Right renal pelvis (tissue), 4 donors: ENCODE measurements around the gene BTN3A1. TPM values are rescaled to one million over a fixed set of nuclear protein-coding genes. Genes with fewer than 3 reads are reported as not detected.
"Not testable (repeated sequence)": the region's sequence is repeated elsewhere in the genome, so short reads cannot be mapped to it uniquely, and the experiment has no call there.

Experiments used
- DNase-seq, 4 donors: peaks; one replicate each; pipeline ENCODE4 v3.0.0-alpha.2; 2013; ENCODE audit warnings: low read depth in 4 of 4, low spot score in 3 of 4, missing footprints in 1 of 4
- polyA plus RNA-seq, 4 donors: library from polyadenylated mRNA; unstranded; fragments of 120-200 nt; gene quantifications; one replicate each; pipeline ENCODE4 v1.2.1, GENCODE V29; 2013; ENCODE audit not compliant: insufficient read length in 4 of 4

Gene BTN3A1
- polyA plus RNA-seq, 4 donors, result 19.2 to 31.1 (median 27.1) TPM

DNA sequence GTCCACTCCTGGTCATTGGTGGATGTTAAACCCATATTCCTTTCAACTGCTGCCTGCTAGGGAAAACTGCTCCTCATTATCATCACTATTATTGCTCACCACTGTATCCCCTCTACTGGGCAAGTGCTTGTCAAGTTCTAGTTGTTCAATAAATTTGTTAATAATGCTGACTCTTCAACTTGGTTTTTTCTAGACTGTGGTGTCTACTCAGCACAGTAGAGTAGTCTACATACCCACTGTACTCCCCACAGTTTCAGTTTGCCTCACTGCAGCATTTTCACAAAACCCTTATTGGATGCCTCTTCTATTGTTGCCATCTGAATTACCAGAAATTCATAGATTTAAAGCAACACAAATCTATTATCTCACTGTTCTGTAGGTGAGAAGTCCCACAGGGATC, 23.9 kb upstream of the BTN3A1 start:
- not testable (repeated sequence) for DNase-seq

DNA sequence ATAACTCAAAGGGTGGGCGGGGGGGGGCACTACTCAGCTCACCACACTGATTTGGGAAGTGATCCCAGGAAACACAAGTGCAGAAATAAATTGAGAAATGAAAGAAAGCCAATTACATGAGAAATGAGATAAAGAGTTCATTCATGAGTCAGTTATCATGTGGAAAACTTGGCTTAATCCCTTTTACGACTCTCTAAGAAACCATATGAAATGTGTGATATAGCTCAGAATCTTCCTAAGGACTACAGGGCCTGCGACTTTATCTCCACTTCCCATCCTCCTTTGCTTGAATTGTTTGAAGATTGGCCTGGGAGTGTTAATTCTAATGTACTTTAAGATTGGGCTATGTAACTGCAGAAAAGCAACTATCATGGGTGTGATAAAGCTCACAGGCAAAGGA, 22.8 kb upstream of the BTN3A1 start:
- no peak for DNase-seq

DNA sequence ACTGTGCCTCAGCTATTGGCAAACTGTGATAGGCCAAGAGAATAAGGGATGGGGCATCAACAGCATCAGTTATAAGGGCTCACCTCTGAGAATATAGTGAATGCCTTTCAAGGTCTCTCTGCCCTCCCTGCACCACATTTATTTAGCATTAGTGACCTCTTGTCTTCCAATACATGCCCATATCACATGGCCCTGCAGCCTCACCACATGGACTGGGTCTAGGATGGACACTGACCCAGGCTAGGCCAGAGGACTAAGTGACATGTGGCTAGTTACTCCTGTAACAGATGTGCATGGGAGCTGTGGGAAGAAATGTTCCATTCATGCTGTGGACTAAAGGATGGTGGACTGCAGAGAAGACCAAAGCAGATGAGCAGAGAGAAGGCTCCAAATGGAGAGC, 22.3 kb upstream of the BTN3A1 start:
- no peak for DNase-seq

DNA sequence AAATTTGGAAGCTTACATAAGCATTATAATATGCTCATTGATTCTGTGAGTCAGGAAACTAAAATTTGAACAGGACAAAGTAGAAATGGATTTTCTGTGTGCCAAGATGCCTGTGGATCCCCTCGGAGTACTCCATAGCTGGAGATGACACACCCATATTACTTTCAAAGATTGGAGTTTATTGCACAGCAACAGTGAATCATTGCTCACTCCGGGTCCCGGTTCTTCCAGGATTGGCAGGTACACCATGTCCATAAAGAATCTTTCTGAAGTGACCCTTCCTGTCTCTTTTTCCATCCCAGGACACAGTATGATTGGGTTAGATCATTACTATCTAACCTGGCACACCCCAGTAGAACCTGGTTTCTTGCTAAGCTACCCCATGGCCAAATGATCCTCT, 21.8 kb upstream of the BTN3A1 start:
- no peak for DNase-seq

DNA sequence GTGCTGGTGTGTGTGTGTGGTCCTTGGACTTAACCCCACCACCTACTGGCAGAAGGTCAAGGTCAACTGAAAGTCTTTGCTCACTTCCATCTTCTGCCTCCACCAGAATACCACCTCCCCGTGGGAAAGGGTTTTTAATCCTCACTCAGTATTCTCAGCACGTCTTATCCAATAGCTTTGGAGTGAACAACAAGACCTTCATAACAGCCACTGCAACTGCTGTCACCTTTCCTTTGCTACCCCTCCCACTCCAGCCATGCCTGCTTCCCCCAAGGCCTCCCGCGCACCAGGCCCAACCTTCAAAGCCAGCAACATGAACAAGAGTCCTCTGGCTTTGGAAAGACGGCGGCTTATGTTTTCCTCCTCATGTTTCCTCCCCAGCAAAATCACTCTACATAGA, 20.0 kb upstream of the BTN3A1 start:
- no peak for DNase-seq

DNA sequence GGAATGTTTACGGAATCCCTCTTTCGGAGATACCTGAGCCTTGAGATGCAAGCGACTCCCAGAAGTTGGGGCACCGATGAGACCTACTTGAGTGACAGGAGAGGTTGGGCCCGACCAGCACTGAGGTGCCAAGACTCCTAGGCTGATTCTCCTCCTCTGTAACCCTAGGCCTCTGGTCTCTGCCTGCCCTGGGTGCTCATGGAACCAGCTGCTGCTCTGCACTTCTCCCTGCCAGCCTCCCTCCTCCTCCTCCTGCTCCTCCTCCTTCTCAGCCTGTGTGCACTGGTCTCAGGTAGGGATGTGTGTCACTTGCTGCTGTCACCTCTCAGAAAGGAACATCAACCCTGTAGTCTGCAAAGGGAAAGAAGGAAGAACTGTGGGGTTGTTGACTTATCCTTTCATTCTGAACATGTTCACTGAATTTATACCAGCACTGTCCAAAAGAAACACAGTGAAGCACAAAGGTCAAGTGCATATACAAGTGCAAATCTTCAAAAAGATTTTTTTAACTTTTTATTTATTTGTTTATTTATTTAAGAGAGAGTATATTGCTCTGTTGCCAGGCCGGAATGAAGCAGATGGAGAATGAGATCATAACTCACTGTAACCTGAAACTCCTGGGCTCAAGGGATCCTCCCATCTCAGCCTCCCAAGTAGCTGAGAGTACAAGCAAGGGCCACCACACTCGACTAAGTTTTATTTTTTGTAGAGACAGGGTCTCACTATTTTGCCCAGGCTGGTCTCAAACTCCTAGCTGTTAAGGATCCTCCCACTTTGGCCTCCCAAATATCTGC, 18.3 kb upstream of the BTN3A1 start:
- DNase-seq, result peak in 1 of 4 donors; percentile 37

DNA sequence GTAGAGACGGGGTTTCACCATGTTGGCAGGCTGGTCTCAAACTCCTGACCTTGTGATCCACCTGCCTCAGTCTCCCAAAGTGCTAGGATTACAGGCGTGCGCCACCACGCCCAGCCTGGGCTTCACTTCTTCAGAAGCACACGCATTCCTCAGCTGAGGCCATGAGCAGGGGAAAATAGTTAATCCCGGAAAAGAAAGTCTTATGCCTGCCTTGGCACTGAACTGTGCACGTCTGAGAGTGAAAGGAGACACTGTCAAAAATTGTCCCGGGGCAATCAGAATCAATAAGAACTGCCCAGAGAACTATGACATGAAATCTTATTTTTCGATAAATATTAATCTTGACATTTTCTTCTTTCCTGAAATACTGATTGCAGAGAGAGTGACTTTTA, 16.3 kb upstream of the BTN3A1 start:
- no peak for DNase-seq

DNA sequence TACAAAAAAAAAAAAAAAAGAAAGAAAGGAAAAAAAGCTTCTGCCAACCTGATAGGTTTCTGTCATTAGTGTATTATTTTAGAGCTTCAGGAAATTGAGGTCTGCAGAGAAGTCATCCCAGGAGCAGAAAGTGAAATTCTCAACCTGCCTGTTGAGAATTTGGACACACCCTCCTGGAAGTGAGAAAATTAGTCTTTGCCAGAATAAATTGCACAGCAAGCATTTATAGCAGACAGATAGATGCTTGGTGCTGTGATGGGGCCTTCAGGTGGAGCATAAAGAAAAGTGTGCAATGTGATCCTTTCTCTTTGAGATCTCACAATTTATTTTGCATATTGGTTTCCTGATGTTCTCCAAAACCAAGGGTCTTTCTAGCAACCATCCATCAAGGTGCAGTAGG, 14.5 kb upstream of the BTN3A1 start:
- DNase-seq, result no peak

DNA sequence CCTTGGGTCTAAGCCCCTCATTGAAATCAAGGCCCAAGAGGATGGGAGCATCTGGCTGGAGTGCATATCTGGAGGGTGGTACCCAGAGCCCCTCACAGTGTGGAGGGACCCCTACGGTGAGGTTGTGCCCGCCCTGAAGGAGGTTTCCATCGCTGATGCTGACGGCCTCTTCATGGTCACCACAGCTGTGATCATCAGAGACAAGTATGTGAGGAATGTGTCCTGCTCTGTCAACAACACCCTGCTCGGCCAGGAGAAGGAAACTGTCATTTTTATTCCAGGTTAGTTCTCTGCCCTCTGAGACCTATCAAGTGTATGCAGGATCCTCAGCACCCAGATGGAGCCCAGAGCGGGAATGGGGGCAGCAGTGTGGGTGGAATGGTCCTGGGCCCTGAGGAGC, 14.1 kb upstream of the BTN3A1 start:
- DNase-seq, result no peak

DNA sequence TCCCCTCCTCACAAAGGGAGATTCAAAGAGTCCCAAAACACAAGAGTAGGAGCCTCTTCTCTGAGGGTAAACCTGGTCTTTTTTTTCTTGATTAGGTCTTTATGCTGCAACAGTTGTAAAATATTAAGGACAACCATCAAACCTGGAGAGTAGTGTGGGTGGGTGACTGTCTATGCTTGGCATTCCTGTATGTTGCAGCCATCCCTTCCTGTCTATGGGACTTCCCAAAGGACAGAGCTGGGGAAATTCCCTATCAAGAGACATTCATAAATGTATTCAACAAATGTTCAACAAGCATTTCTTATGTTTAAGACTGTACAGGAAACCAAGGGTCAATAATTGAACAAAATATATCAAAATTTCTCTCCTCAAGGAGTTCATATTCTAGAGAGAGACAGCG, 13.6 kb upstream of the BTN3A1 start:
- no peak for DNase-seq

DNA sequence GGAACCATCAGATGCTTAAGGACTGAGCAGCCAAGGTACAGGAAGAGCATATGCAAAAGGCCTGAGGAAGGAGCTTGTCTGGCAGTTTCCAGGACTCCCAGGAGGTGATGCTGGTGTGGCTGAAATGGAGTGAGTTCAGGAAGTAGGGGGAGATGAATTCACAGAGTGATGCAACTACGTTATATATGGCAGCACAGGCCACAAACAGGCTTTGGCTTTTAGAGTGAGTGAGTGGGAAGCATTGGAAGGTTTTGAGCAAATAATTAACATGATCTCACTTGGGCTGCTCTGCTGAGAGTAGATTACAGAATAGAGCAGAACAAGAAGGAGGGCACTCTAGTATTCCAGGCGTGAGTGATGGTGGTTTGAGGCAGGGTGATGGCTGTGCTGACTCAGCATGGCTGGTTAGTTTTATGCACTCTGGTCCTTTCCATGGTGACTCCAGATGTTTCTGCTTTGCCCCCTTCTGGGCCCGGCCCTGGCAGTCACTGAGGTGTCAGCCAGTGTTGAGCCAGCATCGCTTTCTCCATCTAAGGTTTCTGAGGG, 12.7 kb upstream of the BTN3A1 start:
- no peak for DNase-seq

DNA sequence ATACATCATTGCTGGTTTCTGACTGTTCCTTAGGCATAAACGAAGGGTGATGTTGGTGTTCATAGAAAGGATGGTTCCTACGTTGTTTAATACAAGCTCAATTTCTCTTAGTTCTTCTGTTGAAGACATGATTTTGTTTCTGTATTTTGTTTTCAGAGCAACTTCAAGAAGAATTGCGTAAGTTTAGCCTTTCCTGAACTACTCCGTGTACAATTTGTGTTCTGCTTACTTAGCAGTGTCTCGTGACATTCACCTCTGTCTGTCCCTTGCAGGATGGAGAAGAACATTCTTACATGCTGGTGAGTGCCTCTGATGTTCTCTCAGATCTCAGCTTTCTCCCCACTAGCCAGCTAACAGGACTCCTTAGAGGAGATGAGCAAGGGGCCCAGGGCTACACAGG, 11.5 kb upstream of the BTN3A1 start:
- DNase-seq, result no peak

DNA sequence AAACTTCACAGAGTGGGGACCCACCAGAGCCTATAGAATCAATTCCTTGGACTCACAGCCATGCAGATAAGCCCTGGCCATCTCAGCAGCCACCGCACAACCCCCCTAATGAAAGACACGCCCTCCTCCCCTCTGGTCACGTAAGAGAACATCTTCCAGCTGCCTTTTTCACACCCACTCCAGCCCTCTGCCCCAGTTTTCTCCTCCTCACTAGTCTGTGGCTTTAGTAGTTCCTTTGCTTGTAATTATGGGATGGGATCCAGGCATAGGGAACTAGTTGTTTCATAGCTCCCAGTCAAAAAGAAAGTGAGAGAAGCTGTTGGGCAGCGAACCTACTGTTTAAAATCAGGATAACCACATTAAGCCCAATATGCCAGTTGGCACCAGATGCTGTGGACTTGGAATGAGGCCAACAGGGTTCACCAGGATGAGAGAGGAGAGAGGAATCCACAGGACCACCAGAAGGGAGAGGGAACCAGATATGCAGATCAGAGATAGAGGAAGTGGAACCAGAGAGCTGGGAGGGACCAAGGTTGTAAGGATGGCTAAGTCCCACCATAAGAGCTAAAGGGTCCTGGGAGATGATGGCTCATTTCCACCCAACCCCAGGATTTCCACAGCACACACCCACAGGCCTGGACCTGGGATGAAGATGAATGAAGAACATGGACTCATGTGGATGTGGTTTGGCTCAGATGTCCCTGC, 9.0 kb upstream of the BTN3A1 start:
- DNase-seq, result no peak

DNA sequence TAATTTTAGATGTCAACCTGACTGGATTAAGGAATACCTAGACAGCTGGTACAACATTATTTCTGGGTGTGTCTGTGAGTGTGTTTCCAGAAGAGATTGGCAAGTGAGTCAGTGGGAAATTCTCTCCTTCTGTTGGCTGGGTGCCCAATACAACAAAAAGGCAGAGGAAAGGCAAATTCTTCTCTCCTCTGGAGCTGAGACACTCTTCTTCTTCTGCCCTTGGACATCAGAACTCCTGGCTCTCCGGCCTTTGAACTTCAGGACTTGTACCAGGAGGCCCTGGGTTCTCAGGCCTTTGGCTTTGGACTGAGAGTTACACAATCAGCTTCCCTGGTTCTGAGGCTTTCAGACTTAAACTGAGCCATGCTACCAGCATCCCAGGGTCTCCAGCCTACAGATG, 7.8 kb upstream of the BTN3A1 start:
- no peak for DNase-seq

DNA sequence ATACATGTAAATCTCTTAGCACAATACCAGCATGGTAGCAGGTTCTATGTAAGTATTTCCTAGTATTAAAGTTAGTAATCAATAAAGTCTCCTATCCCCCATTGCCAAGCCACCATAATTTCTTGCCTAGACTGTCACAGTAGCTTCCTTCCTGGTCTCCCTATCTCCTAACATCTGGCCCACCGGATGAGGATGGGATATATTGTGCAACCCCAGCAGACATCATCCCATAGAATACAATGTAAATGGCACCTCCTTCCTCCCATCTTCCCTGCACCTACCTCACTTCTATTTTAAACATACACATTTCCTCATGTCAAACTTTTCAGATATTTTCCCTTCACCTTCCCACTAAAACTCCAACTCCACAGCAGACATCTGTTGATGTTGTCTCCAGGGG, 3.5 kb upstream of the BTN3A1 start:
- DNase-seq, result no peak

DNA sequence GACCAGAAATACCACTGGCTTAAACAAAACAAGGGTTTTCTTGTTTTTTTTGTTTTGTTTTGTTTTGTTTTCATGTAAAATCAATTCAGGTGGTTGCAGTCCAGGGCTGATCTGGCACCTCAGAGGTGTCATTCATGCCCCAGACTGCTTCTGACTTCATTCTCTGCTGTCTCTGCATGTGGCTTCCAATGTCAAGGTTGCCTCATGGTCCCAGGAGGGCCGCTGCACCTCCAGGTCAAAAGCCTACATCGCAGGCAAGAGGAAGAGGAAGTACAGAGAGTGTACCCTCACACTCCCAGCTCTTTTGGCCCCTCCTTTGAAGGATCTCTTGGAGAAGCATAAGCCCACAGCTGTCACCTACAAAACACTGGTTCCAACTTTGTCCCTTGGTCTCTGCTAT, 1.4 kb upstream of the BTN3A1 start:
- DNase-seq, result no peak

DNA sequence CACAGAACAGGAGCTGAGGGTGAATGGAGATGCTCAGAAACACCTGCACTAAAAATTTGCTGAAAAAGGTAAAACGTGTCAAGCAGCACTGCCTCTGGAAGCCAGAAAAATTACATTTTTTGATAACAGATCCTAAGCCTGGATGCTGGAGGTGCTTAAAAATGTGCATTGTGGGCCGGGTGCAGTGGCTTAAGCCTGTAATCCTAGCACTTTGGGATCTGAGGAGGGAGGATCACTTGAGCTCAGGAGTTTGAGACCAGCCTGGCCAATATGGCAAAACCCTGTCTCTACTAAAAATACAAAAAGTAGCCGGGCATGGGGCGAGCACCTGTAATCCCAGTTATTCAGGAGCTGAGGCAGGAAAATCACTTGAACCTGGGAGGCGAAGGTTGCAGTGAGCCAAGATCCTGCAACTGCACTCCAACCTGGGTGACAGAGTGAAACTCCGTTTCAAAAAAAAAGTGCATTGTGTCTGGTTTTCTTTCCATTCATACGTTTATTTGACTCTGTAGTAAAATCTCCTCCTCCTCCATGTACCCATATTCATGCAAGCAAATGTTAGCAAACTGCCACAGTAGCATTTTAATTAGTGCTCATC, 587 bp upstream of the BTN3A1 start:
- DNase-seq, result no peak

DNA sequence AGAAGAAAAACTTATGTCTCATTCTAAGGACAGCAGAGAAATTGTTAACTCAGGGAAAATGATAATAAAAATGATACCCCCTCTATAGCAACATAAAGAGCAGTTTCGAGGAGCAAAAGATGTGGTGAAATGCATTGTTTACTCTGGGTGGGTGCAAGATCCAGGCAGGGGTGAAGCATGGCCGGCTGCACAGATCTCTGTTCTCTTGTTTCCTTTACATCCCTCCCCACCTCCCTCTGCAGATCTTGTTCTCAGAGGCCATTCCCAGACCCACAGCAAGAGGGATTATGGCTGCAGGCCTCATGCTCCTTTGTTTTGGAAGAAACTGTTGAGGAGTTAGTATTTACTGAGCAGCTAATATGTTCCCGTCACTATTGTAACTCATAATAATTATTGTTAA, 1.8 kb downstream of the BTN3A1 start:
- no peak for DNase-seq

DNA sequence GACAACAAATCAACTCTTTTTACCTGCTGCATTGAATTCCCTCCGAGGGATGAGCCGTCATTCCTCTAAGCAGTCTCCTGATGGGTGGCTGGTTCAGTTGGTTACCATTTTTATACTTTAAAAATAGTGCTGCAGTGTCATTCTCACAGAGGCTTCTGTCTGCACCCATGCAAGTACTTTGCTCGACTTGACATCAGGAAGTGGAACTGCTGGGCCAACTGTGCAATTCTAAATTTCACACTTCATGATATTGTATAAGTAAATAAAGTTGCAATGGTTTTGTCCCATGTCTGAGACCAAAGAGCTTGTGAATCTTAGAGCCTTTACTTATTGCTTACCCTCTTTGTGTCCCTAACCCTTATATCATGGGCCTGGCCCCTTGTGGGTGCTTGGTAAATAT, 2.5 kb downstream of the BTN3A1 start:
- no peak for DNase-seq

DNA sequence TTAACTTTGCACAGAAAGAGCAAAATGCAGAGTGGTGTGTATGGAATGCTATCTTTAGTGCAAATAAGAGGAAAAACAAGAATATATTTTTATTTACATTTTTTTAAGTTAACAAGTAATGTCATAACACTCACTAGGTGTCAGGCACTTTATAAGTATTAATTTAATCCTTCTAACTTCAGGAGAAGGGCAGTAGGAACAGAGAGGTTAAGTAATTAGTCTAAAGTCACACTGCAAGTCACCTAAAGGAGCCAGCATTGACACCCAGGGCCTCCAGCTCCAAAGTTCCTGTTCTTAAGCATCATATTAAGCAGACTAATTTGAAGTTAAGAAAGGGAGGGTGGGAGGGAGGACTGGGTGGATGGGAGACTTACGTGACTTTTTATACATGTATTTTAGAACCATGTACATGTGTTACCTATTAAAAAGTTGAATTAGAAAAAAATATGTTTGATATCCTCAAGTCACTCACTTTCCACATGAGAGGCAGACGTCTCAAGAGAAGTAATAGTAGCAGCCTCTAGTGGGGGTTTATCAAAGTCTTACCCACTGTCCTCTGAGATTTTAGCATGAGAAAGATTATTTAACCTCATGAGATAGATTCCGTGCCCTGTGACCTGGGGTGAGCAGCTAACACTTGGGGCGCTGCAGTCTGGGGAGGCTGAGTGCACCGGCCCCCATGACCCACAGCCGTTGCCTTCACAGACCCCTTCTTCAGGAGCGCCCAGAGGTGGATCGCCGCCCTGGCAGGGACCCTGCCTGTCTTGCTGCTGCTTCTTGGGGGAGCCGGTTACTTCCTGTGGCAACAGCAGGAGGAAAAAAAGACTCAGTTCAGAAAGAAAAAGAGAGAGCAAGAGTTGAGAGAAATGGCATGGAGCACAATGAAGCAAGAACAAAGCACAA, 7.0 kb downstream of the BTN3A1 start:
- DNase-seq, result no peak

DNA sequence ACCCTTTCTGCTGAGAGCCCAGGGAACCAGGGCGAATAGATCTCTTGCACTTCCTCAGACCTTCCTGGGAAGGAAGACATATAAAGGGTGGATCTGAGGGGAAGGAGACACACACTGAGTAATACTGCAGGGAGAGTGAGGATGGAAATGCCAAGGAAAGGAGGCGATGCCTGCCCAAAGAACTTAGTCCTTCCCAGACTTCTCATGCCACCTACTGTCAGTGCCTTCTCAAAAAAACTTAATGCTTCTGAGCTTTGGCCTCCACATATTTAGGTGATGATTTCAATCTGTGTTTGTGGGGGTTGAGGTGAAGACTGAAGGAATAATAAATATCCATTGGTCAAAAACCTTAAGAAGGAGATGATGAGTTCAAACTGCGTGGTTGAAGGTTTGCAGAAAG, 9.7 kb downstream of the BTN3A1 start:
- no peak for DNase-seq
